GM12891 (cell line): ENCODE measurements around the gene CYP27A1.

ENCODE experiments used
- POLR2A ChIP-seq: IDR thresholded peaks from 2 replicates; pipeline ENCODE4 v1.6.1; 2011; ENCODE audit warnings: low read depth, low read length, control low read depth
- POLR2AphosphoS5 ChIP-seq: IDR thresholded peaks from 2 replicates; pipeline ENCODE4 v1.6.1; 2011; ENCODE audit warnings: low read depth, low read length, control low read depth
- TAF1 ChIP-seq: IDR thresholded peaks from 2 replicates; pipeline ENCODE4 v1.6.1; 2011; ENCODE audit warnings: low read depth, low read length, control low read depth

DNA sequence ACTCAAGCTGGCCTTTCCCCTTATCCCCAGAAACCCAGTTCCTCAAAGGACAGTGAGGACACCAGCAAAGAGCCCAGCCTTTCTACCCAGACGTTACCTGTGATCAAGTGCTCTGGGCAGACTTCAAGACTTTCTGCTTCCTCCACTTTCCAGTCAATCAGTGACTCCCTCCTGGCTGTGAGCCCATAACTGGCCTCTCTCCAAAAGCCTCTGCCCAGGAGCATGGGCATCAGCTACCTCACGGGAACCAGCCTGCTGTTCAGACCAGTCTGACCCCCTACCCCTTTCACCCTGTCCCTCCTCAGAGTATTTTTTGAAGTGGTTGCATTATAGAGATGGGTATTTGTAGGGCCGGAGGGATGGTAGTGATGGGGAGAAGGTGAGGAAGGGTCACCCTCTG is 27.7 kb upstream of the CYP27A1 start:
- TF ChIP-seq POLR2A, result no peak
- TF ChIP-seq TAF1, result no peak
- no peak for TF ChIP-seq POLR2AphosphoS5
